Measurements from ENCODE around the gene UBXN2A. TPM values are rescaled to one million over a fixed set of nuclear protein-coding genes. Genes with fewer than 3 reads are reported as not detected.

The UBXN2A gene
- total RNA-seq, 1 experiment from 2014 or later = 19.7 TPM

DNA sequence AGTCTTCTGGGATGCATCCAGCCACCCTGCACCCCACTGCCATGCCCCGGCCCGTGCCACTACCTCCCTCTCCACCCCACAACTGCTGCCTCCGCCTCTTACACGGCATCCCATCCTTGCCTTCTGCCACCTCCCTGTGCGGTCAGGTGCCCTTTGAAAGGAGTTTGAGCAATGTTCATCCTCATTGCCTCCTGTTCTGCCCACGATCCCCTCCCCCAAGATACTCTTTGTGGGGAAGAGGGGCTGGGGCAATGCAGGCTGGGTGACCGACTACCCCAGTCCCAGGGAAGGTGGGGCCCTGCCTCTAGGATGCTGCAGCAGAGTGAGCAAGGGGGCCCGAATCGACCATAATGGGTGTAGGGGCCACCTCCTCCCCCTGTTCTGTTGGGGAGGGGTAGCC is 78.0 kb downstream of the UBXN2A start:
- H3K27me3 Mint-ChIP-seq (ENCODE audit: low read depth) = no peaks in the 10 kb centered on the region
- Histone ChIP-seq H3K79me1 (ENCODE audit: insufficient read depth, low read depth, low read length, poor library complexity, severe bottlenecking) (no peaks in the 10 kb centered on the region), H2BK5ac (ENCODE audit: insufficient read length, low read length) (no peak overlapping the region), H3K4me2 (ENCODE audit: insufficient read depth, insufficient read length, low read length) (no peak overlapping the region), H2BK20ac (ENCODE audit: low read depth, low read length, poor library complexity, severe bottlenecking) (no peak overlapping the region), H2AK5ac (ENCODE audit: insufficient read length, low read length) (no peak overlapping the region), H4K20me1 (ENCODE audit: control insufficient read depth, insufficient read depth, insufficient read length) (no peaks in the 10 kb centered on the region), H3K23me2 (ENCODE audit: insufficient read length, low read depth, low read length, poor library complexity, severe bottlenecking) (peaks cover 2% of the 10 kb centered on the region), H3K9me3 (ENCODE audit: control insufficient read depth, low read depth, low read length) (no peaks in the 10 kb centered on the region), H3T11ph (ENCODE audit: low read length) (no peak overlapping the region), H3K18ac (ENCODE audit: insufficient read length, low read depth, low read length) (no peak overlapping the region), H3K23ac (ENCODE audit: insufficient read length, low read depth, low read length) (no peak overlapping the region), H3K79me2 (ENCODE audit: insufficient read depth, low read length) (no peaks in the 10 kb centered on the region), H3K56ac (ENCODE audit: insufficient read length, low read depth, low read length) (no peak overlapping the region), H4K8ac (replicated peaks; ENCODE audit: insufficient read length, low read depth, low read length) (no peak overlapping the region), H2BK12ac (ENCODE audit: insufficient read length, low read depth, low read length) (no peak overlapping the region), H3K4me1 (ENCODE audit: insufficient read depth, low read length) (no peaks in the 10 kb centered on the region; the same call in 1 of the 2 replicates), H3K14ac (ENCODE audit: insufficient read depth, low read length) (no peak overlapping the region), H2BK15ac (ENCODE audit: low read depth, low read length) (no peak overlapping the region; the same call in 1 of the 2 replicates), H2BK120ac (ENCODE audit: low read depth, low read length, poor library complexity, severe bottlenecking) (no peak overlapping the region), H2AFZ (ENCODE audit: low read length) (no peak overlapping the region), H3K27me3 (ENCODE audit: insufficient read depth, low read length) (no peaks in the 10 kb centered on the region), H3K9ac (ENCODE audit: extremely low read depth, insufficient read length, low read length) (no peak overlapping the region), H3K4ac (ENCODE audit: low read depth, low read length) (no peak overlapping the region), H4K91ac (ENCODE audit: insufficient read length, low read depth, low read length) (no peak overlapping the region), H3K27ac (ENCODE audit: insufficient read length, low read depth, low read length) (no peak overlapping the region), H4K5ac (ENCODE audit: insufficient read length, low read depth, low read length) (no peak overlapping the region)
- peaks cover 25% of the 10 kb centered on the region in 2 experiments for H3K4me1 Mint-ChIP-seq
- TF ChIP-seq, protein P1, sequence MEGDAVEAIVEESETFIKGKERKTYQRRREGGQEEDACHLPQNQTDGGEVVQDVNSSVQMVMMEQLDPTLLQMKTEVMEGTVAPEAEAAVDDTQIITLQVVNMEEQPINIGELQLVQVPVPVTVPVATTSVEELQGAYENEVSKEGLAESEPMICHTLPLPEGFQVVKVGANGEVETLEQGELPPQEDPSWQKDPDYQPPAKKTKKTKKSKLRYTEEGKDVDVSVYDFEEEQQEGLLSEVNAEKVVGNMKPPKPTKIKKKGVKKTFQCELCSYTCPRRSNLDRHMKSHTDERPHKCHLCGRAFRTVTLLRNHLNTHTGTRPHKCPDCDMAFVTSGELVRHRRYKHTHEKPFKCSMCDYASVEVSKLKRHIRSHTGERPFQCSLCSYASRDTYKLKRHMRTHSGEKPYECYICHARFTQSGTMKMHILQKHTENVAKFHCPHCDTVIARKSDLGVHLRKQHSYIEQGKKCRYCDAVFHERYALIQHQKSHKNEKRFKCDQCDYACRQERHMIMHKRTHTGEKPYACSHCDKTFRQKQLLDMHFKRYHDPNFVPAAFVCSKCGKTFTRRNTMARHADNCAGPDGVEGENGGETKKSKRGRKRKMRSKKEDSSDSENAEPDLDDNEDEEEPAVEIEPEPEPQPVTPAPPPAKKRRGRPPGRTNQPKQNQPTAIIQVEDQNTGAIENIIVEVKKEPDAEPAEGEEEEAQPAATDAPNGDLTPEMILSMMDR (conservative IDR thresholded peaks at IDR 0.05) = no peak
- no peak overlapping the region for H3K4me3 Mint-ChIP-seq
- H3K36me3 Mint-ChIP-seq (ENCODE audit: insufficient read depth in 1 of 3, low read depth in 3 of 3) = peaks cover 10 to 14% (median 12%) of the 10 kb centered on the region in 3 experiments; a peak in 6 of 7 replicates
- WGBS (ENCODE audit: extremely low coverage, insufficient read length, low lambda C conversion rate) = no CpG with 5 or more reads among the region's 9 CpGs
- H3K27ac Mint-ChIP-seq = peak overlapping the region in 2 of 3 experiments; percentile 70 to 79; a peak in 3 of 7 replicates
- DNase-seq = no peak
- no peaks in the 10 kb centered on the region for H3K9me3 Mint-ChIP-seq
